SK-MEL-5 (cell line): ENCODE measurements around the gene CAPN10. TPM values are rescaled to one million over a fixed set of nuclear protein-coding genes. Genes with fewer than 3 reads are reported as not detected.

Source experiments
- total RNA-seq: library from RNA; depleted of rRNA; stranded (reverse); fragments of >200 nt; shearing (Covaris generic); gene quantifications from 2 replicates; pipeline ENCODE4 v1.2.3, GENCODE V29; 2014; rRNA removed

CAPN10 gene
- total RNA-seq, 1 experiment from 2014 or later = 20.7 TPM

Other genes starting within 250 kb of the CAPN10 start
- 4.9 and 5.8 TPM in 2 replicates for gene GPC1, start 151.1 kb upstream of the CAPN10 start, total RNA-seq
- 5.2 and 9.7 TPM in 2 replicates for gene ANKMY1, start 28.7 kb upstream of the CAPN10 start, total RNA-seq
- gene DUSP28, start 26.4 kb upstream of the CAPN10 start, total RNA-seq = 3.6 and 8.0 TPM in 2 replicates
- 19.0 and 19.7 TPM in 2 replicates for gene RNPEPL1, start 18.2 kb upstream of the CAPN10 start, total RNA-seq
- gene GPR35, start 38.7 kb downstream of the CAPN10 start, total RNA-seq = 0.05 TPM in 1 of 2 replicates, not detected in the other
- gene AQP12B, start 96.2 kb downstream of the CAPN10 start, total RNA-seq = not detected in 2 replicates
- not detected in 2 replicates for gene AQP12A, start 105.1 kb downstream of the CAPN10 start, total RNA-seq
- 0.50 TPM in 1 of 2 replicates, not detected in the other for gene KIF1A, start 233.5 kb downstream of the CAPN10 start, total RNA-seq